Tibial nerve (tissue), 4 donors: ENCODE results near the gene RTL10. TPM values are rescaled to one million over a fixed set of nuclear protein-coding genes. Genes with fewer than 3 reads are reported as not detected.
A peak's percentile ranks its signal among the peaks of the same experiment; 100 is the strongest.

Experiments used
- DNase-seq, 2 donors: peaks; one replicate each; pipeline ENCODE4 v3.0.0-alpha.2; 2019; ENCODE audit warnings: low spot score in 2 of 2
- H3K27ac ChIP-seq, 4 donors: fragments of 200-600 bp; sonication (generic) in 3 of 4; one replicate each; pipeline ENCODE4 v1.5.1; 2017 to 2019; ENCODE audit warnings: mild to moderate bottlenecking in 1 of 4
- H3K27me3 ChIP-seq, 2 donors: fragments of 200-600 bp; sonication (generic) in 1 of 2; one replicate each; pipeline versions ENCODE4 v1.5.1 to v1.6.0; 2017 to 2019
- H3K36me3 ChIP-seq, 3 donors: fragments of 200-600 bp; sonication (generic); one replicate each; pipeline ENCODE4 v1.5.1; 2018 to 2019
- H3K4me1 ChIP-seq, 4 donors: fragments of 200-600 bp; sonication (generic) in 3 of 4; one replicate each; pipeline ENCODE4 v1.5.1; 2017 to 2019
- H3K4me3 ChIP-seq, 4 donors: fragments of 200-600 bp; sonication (generic) in 3 of 4; one replicate each; pipeline ENCODE4 v1.5.1; 2017 to 2019; ENCODE audit warnings: mild to moderate bottlenecking in 1 of 4, moderate library complexity in 1 of 4
- H3K9me3 ChIP-seq, 4 donors: fragments of 200-600 bp; sonication (generic) in 3 of 4; one replicate each; pipeline ENCODE4 v1.5.1; 2017 to 2019
- EP300 ChIP-seq, 2 donors: sonication (generic); formaldehyde crosslinking; IDR thresholded peaks; one replicate each; pipeline ENCODE4 v1.6.1; 2017; ENCODE audit warnings: antibody characterized with exemption in 2 of 2, mild to moderate bottlenecking in 1 of 2
- POLR2A ChIP-seq, 2 donors: fragments of 450-650 bp; IDR thresholded peaks; one replicate each; pipeline ENCODE4 v1.6.1; 2017; ENCODE audit warnings: antibody characterized with exemption in 2 of 2, mild to moderate bottlenecking in 2 of 2, moderate library complexity in 2 of 2
- WGBS, 2 donors: methylation state at CpG; one replicate each; pipeline ENCODE4 v1.1.5; 2018; 5-methylcytosine and 5-hydroxymethylcytosine counted together
- total RNA-seq, 4 donors: library from RNA; depleted of rRNA; stranded (reverse); fragments of >200 nt; gene quantifications; one replicate each; pipeline ENCODE4 v1.1.0, GENCODE V29; 2016
- TF ChIP-seq, protein P1 (sequence below), 5 experiments: fragments of 200-600 bp in 3 of 5; fragments of 450-650 bp in 2 of 5; sonication (generic) in 3 of 5; IDR thresholded peaks; one replicate each; pipeline ENCODE4 v1.5.1; 2016 to 2019; ENCODE audit warnings: antibody characterized with exemption in 5 of 5, mild to moderate bottlenecking in 3 of 5, moderate library complexity in 2 of 5

Gene RTL10
- total RNA-seq, 4 donors from 2014 or later = 10.2 to 13.3 (median 11.4) TPM

DNA sequence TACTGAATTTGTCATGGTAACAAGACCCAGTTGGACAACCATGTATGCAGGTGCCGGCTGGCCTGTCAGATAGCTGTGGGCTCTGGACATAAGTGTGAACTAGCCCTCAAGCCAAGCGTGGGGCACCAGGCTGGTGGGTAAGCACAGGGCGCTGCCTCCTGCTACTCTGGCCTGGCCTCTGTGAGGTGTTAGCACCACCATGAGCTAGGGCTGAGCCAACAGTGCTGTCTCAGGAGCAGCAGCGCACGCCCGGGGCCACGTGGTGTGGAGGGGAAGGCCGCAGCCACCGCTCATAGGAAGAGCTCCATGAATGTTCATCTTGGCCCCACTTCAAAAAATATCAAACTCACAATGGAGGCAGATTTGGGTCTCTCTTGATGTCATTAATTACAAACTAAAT lies 35.3 kb upstream of the RTL10 start:
- DNase-seq = no peak
- Histone ChIP-seq H3K4me1 (peaks cover 0 to 37% (median 22%) of the 10 kb centered on the region in 4 donors), H3K27me3 (no peaks in the 10 kb centered on the region), H3K4me3 (no peak overlapping the region), H3K9me3 (no peaks in the 10 kb centered on the region), H3K27ac (no peak overlapping the region), H3K36me3 (peaks cover 0 to 66% (median 0%) of the 10 kb centered on the region in 3 donors)
- WGBS, 2 donors = 87 to 90% methylated on average over 9 of the region's 9 CpGs
- TF ChIP-seq, protein P1, sequence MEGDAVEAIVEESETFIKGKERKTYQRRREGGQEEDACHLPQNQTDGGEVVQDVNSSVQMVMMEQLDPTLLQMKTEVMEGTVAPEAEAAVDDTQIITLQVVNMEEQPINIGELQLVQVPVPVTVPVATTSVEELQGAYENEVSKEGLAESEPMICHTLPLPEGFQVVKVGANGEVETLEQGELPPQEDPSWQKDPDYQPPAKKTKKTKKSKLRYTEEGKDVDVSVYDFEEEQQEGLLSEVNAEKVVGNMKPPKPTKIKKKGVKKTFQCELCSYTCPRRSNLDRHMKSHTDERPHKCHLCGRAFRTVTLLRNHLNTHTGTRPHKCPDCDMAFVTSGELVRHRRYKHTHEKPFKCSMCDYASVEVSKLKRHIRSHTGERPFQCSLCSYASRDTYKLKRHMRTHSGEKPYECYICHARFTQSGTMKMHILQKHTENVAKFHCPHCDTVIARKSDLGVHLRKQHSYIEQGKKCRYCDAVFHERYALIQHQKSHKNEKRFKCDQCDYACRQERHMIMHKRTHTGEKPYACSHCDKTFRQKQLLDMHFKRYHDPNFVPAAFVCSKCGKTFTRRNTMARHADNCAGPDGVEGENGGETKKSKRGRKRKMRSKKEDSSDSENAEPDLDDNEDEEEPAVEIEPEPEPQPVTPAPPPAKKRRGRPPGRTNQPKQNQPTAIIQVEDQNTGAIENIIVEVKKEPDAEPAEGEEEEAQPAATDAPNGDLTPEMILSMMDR (IDR thresholded peaks at IDR 0.05) = no peak
- TF ChIP-seq POLR2A (IDR thresholded peaks at IDR 0.05) (no peak), EP300 (IDR thresholded peaks at IDR 0.05) (no peak)

- WGBS, 2 donors = 91 to 93% methylated on average over 17 of the region's 17 CpGs
- no peak for DNase-seq
- TF ChIP-seq, protein P1 (IDR thresholded peaks at IDR 0.05) = no peak
- TF ChIP-seq POLR2A (IDR thresholded peaks at IDR 0.05) (no peak), EP300 (IDR thresholded peaks at IDR 0.05) (no peak)
- H3K27me3 ChIP-seq = no peaks in the 10 kb centered on the region
- no peaks in the 10 kb centered on the region for H3K9me3 ChIP-seq
- H3K27ac ChIP-seq = no peak overlapping the region
- H3K4me1 ChIP-seq = peaks cover 0 to 37% (median 22%) of the 10 kb centered on the region in 4 donors
- peaks cover 0 to 49% (median 0%) of the 10 kb centered on the region in 3 donors for H3K36me3 ChIP-seq
- H3K4me3 ChIP-seq = no peak overlapping the region
Measured at GRCh38 chr22:19888131-19888746, 33.6 kb upstream of the RTL10 start.

DNA sequence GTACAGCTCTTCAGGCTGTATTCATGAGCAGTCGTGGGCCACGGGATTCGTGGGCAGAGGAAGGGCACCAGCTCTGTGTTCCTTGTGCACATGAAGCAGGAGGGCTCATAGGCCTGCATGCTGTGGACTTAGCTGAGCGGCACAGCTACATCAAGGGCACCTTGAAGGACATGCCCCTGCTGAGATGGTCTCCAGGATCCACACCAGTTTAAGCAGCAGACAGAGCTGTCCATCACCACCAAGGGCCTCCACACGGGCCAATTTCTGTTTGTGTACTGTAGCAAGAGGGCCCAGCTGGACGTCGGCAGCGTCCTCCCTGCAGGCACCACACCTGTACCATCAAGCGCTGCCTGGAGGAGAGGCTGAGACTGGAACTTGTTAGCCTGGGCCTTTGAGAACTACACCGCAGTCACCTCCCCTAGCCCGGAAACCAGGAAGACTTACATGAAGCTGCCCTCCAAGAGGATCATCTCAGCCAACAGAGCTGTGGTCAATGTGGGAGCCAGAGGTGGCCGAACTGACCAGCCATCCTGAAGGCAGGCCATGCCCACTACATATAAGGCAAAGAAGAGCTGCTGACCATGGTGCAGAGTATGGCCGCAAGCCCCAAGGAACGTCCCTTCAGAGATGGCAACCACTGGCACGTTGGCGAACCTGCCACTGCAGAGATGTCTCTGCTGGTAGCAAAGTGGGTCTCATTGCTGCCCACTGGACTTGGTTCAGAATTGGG lies 32.7 kb upstream of the RTL10 start:
- TF ChIP-seq, protein P1 (IDR thresholded peaks at IDR 0.05) = no peak
- no peak for TF ChIP-seq EP300 (IDR thresholded peaks at IDR 0.05)
- no peak for TF ChIP-seq POLR2A (IDR thresholded peaks at IDR 0.05)
- no peak for DNase-seq
- Histone ChIP-seq H3K9me3 (no peaks in the 10 kb centered on the region), H3K27me3 (no peaks in the 10 kb centered on the region), H3K36me3 (peaks cover 0 to 52% (median 0%) of the 10 kb centered on the region in 3 donors), H3K4me3 (no peak overlapping the region), H3K4me1 (peaks cover 0 to 35% (median 18%) of the 10 kb centered on the region in 4 donors), H3K27ac (no peak overlapping the region)
- 88% methylated on average over 15 of the region's 16 CpGs for WGBS, 2 donors

GRCh38 chr22:19886605-19887255 lies 32.1 kb upstream of the RTL10 start:
- 69 to 78% methylated on average over 12 of the region's 12 CpGs for WGBS, 2 donors
- DNase-seq = no peak
- Histone ChIP-seq H3K4me1 (peaks cover 0 to 35% (median 18%) of the 10 kb centered on the region in 4 donors), H3K27me3 (no peaks in the 10 kb centered on the region), H3K27ac (peak overlapping the region in 3 of 4 donors; percentile 5 to 19 (median 14)), H3K9me3 (no peaks in the 10 kb centered on the region), H3K4me3 (no peak overlapping the region), H3K36me3 (peaks cover 0 to 52% (median 0%) of the 10 kb centered on the region in 3 donors)
- TF ChIP-seq POLR2A (IDR thresholded peaks at IDR 0.05) (no peak), EP300 (IDR thresholded peaks at IDR 0.05) (peak in 1 of 2 donors; percentile 45)
- TF ChIP-seq, protein P1 (IDR thresholded peaks at IDR 0.05) = no peak
